HG03025 (cell line): ENCODE measurements around the gene PRKD1.
"Not testable (repeated sequence)": the region's sequence is repeated elsewhere in the genome, so short reads cannot be mapped to it uniquely, and the experiment has no call there.

Source experiments
- ATAC-seq: cut with Tn5 transposase; IDR thresholded peaks from one replicate; pipeline ENCODE4 v1.9.1; 2021; ENCODE audit warnings: mild to moderate bottlenecking, moderate library complexity; ENCODE audit not compliant: unreplicated experiment, low FRiP score

Gene PRKD1

GRCh38 chr14:29689597-29689996, 238.1 kb downstream of the PRKD1 start:
- not testable (repeated sequence) for ATAC-seq

- ATAC-seq, result no peak
Measured at GRCh38 chr14:29687866-29688265, 239.8 kb downstream of the PRKD1 start.

- no peak for ATAC-seq
Measured at GRCh38 chr14:29687071-29687765, 240.4 kb downstream of the PRKD1 start.

DNA sequence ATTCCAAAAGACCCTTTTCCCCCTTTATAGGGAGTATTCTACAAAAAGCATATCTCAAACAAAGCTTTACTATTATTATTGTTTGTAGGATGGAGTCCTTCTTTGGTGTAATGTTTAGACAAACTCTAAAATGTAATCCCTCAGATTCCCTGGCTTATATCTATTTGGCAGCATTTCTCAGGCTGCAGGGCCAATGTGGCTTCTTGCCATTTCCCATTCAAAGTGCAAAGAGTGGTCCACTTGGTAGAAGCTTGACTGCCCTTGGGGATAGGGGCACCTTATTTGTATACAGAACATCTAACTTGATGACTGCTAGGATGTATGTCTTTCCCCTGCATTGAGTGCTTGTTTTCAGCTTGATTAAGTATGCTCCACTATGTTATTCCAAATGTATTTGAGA, 242.7 kb downstream of the PRKD1 start:
- ATAC-seq, result no peak

DNA sequence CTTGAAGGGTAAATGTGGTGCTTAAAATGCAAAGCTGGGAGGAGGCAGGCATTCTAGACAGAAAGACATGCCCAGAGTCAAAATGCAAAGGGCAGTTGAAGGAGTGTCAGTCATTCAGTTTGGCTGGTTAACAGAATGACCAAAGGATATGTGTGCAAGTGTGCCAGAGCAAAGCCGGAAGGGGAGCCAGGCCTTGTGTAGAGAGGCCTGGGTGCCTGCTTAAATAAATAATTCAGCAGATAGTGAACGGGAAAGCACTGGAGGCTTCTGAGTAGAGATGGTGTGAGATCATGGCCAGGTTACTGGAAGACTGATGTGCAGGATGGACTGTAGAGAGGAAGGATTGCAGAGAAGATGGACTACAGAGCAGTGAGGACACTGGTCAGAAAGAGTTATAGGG, 244.9 kb downstream of the PRKD1 start:
- no peak for ATAC-seq

DNA sequence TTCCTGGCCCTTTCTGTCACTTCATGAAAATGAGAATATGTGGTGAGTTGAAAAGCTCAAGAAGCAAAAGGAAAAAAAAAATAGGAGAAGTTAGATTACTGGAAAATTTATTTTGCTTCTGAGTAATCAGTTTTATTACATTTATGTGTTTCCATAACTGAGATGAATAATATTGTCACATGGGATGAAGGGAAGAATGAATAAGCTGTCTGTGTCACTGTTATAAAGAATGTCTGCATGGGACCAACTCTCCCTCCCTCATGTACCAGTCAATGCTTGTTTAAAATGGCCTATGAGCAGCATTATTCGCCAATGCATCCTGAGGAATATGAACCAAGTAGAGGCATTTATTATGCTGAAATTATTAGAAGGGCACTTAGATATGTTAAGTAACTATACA, 246.3 kb downstream of the PRKD1 start:
- ATAC-seq, result no peak

DNA sequence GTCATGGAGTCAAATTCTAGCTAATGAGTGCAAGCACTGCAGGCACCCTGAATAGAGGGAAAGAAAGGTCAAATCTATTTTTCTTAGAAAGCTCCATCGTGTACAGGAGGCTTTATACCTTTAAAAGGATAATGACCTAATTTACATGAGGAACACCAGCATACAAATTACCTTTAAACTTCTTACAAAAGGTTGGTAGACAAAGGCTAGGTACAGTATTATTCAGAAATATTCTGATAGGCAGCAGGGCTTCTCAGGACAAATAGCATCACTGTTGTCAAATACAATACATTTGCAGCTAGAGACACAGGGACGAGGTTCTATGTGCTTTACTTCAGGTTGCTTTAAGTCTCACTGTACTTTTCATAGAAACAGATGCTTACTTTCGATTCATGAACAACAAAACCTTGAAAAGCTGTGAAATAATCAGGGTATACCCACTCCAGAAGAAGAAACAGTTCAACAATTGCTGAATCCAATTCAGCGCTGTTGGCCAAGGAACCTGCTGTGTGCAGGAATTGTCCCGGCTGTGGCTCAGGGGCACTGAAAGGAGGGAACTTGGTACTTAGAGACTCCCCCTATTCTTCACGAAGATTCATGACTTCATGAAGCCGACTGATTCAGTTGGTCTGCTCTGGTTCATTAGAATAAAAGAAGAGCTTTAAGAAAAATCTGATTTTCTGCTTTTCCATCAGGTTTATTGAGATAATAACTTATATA, 252.9 kb downstream of the PRKD1 start:
- no peak for ATAC-seq

DNA sequence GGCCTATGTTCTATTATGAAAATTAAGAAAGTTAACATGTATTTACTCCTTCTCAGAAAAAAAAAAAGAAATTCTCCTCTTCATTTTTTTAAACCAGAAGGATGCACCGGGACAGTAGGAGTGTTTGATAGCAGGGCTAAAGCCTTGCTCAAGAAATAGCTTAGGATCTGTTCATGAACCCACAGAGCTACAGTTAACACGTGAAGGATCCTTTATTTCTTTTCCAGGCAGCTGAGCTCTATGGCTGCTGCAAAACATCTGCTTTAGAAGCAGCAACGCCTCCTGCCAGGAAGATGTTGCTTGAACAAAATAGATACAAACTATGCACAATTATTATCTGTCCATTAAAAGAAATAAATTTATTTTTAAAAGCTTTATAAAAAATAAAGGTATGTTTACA, 254.8 kb downstream of the PRKD1 start:
- ATAC-seq, result no peak

- ATAC-seq, result no peak
Measured at GRCh38 chr14:29671034-29671433, 256.6 kb downstream of the PRKD1 start.

DNA sequence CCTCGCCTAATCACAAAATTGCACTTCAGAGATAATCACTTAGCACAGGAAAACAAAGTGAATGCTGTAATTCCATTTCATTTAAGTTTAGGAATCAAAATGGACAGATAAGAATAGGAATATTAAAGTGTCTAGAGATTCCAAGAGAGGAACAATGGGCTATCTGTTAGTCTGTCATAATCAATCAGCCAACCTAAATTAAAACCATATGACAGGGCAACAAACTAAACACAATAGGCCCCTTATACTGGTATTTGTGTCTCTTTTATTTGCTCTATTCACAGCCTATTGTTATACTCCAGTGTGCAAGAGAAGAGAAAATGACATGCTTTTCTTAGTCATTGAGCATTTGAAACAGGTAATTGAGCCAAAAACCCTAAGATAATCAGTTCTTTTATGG, 259.4 kb downstream of the PRKD1 start:
- no peak for ATAC-seq

DNA sequence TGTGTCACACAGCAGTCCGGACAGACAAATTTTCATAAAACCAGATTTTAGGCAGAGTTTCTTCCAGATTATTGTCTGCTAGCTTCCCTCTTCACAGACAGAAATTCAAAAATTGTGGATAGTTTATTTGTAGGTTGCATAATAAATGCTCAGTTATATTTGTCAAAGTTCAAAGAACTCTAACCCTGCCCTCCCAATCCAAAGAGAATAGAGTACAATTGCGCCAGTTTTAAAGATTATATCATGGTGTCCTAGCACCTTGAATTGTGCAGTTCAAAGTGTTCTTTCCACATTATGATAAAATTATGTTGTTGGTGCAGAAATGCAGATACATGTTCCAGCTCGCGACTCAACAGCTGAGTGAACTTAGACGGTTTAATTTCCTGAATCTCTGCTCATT, 263.1 kb downstream of the PRKD1 start:
- no peak for ATAC-seq

GRCh38 chr14:29663281-29663801, 264.3 kb downstream of the PRKD1 start:
- no peak for ATAC-seq

- no peak for ATAC-seq
Measured at GRCh38 chr14:29654901-29655550, 272.6 kb downstream of the PRKD1 start.

DNA sequence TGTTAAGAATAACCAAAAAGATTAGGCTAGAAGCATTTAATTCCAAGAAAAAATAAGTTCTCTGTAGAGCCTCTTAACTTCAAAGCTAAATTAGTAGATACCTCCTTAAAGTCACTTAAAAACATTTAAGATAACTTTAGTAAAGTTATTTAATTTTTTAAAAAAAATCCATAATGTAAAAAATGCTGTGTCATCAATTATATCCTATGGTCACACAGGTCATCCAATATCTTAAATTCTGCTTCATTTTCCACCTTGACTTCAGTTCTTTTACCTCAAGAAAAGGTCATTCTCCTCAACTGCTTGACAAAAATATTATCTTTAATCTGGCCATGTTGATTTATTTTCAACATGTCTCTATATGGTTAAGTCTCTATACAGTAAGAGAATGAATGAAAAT, 274.3 kb downstream of the PRKD1 start:
- no peak for ATAC-seq

DNA sequence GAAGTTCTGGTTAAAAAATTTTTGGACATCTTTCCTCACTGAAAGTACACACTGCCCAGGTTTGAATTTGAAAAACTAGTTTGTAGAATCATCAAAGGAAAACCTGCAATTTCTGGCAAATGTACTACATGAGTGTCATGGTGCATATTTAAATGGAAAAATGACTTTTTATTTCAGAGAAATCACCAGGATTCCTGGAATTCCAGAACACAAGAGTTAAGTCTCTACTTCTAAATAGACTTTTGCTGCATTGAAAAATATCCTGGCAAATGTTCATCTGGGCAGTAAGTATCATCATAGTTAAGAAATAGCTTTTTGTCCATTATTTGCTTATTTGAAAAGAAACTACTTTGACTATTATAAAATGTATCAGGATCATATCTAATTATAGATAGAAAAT, 275.1 kb downstream of the PRKD1 start:
- no peak for ATAC-seq

DNA sequence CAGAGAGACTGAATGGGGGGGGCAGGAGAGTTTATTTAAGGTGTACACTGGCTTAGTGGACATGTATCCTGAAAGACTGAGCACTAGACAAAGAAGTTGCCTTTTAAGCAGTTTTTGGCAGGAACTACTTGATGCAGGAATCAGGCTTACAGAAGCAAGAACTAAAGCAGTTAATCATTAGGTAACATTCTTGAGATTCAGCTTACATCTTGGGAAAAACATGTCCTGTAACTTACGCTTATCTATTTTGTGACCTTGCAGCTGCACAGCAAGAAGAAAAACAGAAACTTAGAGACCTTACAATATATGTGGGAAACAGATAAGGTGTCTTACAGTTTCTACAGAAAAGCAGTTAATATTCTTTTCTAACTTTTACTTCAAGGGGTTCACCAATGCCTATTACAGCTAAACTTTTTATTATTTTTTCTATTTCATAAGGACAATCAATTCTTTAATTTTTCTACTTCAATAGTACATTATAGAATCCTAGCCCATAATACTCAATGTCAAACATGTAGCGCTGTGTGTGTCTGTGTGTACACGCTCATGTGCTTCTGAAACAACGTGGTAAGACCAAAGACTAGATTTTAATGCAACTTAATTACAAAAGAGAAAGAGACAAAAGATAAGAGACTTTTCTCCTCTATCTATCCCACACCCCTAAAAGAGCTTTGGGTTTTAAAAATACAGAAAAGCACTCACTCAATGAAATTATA, 276.9 kb downstream of the PRKD1 start:
- no peak for ATAC-seq

DNA sequence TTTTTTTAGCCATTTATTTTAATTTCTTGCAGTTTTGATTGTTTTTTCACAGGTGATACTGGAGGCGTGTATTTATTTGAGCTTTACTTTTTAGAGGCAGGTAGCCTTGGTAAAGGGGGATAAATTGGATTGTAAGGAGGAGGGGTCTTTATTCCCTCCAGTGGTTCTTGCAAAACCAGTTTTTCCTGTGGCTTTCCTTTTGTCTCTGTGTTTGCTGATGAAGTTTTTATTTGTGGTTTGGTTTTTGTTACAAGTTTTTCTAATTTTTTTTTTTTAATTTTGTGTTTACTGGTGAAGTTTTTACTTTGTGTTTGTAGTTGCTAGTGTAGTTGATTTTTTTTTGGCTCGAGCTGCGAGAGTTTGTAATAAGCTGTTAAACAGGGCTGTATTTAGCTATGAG, 278.5 kb downstream of the PRKD1 start:
- ATAC-seq, result no peak

DNA sequence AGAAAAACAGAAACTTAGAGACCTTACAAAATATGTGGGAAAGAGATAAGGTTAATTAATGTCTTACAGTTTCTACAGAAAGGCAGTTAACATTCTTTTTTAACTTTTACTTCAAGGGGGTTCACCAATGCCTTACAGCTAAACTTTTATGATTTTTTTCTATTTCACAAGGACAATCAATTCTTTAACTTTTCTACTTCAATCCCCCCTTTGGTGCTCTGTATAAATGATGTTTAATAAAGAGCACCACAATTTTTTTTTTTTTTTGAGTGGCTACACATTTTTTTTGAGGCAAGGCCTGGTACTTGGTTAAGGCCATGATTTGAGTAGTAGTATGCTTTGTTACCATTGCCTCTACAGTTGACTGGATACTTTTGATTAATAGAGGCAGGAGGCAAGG, 279.6 kb downstream of the PRKD1 start:
- ATAC-seq, result no peak

- ATAC-seq, result no peak
Measured at GRCh38 chr14:29645117-29645516, 282.5 kb downstream of the PRKD1 start.

- no peak for ATAC-seq
Measured at GRCh38 chr14:29643433-29644211, 284.0 kb downstream of the PRKD1 start.
